ENCODE results near the gene AUTS2. TPM values are rescaled to one million over a fixed set of nuclear protein-coding genes. Genes with fewer than 3 reads are reported as not detected.

AUTS2 gene
- total and polyA plus RNA-seq, 5 donors, result 7.0 to 15.4 (median 10.6) TPM

GRCh38 chr7:69957661-69958060 is 359.4 kb downstream of the AUTS2 start:
- no peak overlapping the region for H3K27ac ChIP-seq (ENCODE audit: low read length)
- ATAC-seq (no peak), DNase-seq (no peak)
- intact Hi-C loops (cut with DNase I), result loop anchor here in 1 of 4 donors (10.0 kb wide), 1 partner anchor 57 kb away; no protein-coding TSS in a partner anchor
- no peaks in the 10 kb centered on the region for H3K9me3 ChIP-seq (ENCODE audit: control insufficient read depth, low read length)
- no peaks in the 10 kb centered on the region for H3K27me3 ChIP-seq (ENCODE audit: control insufficient read depth, insufficient read depth)
- no peak overlapping the region for H3K4me3 ChIP-seq (ENCODE audit: low read length)
- peaks cover 16% of the 10 kb centered on the region for H3K4me1 ChIP-seq (ENCODE audit: control insufficient read depth, insufficient read depth, low read length)
- WGBS, result 84% methylated on average over 2 of the region's 2 CpGs

- H3K27ac ChIP-seq (ENCODE audit: low read length), result no peak overlapping the region
- H3K27me3 ChIP-seq (ENCODE audit: control insufficient read depth, insufficient read depth), result no peaks in the 10 kb centered on the region
- 94% methylated on average over 3 of the region's 3 CpGs for WGBS
- H3K9me3 ChIP-seq (ENCODE audit: control insufficient read depth, low read length), result no peaks in the 10 kb centered on the region
- H3K4me1 ChIP-seq (ENCODE audit: control insufficient read depth, insufficient read depth, low read length), result peaks cover 16% of the 10 kb centered on the region
- intact Hi-C loops (cut with DNase I), result loop anchor here in 1 of 4 donors (10.0 kb wide), 1 partner anchor 55 kb away; no protein-coding TSS in a partner anchor
- ATAC-seq, result no peak
- H3K4me3 ChIP-seq (ENCODE audit: low read length), result no peak overlapping the region
- DNase-seq, result no peak
Observed at GRCh38 chr7:69959789-69960499, 361.7 kb downstream of the AUTS2 start.

GRCh38 chr7:69961436-69961835 is 363.2 kb downstream of the AUTS2 start:
- DNase-seq, result no peak
- intact Hi-C loops (cut with DNase I), result no loop called here
- Histone ChIP-seq H3K27ac (ENCODE audit: low read length) (no peak overlapping the region), H3K27me3 (ENCODE audit: control insufficient read depth, insufficient read depth) (no peaks in the 10 kb centered on the region), H3K9me3 (ENCODE audit: control insufficient read depth, low read length) (no peaks in the 10 kb centered on the region), H3K4me1 (ENCODE audit: control insufficient read depth, insufficient read depth, low read length) (peaks cover 16% of the 10 kb centered on the region), H3K4me3 (ENCODE audit: low read length) (no peak overlapping the region)
- ATAC-seq, result no peak

- no peak overlapping the region for H3K4me3 ChIP-seq (ENCODE audit: low read length)
- H3K4me1 ChIP-seq (ENCODE audit: control insufficient read depth, insufficient read depth, low read length), result peaks cover 20% of the 10 kb centered on the region
- 11% methylated on average over 6 of the region's 6 CpGs for WGBS
- peak; percentile 32 to 72 (median 61) for DNase-seq
- no peaks in the 10 kb centered on the region for H3K9me3 ChIP-seq (ENCODE audit: control insufficient read depth, low read length)
- no peaks in the 10 kb centered on the region for H3K27me3 ChIP-seq (ENCODE audit: control insufficient read depth, insufficient read depth)
- peak; percentile 56 to 85 for ATAC-seq
- intact Hi-C loops (cut with DNase I), result no loop called here
- H3K27ac ChIP-seq (ENCODE audit: low read length), result peak overlapping the region; percentile 45
Observed at GRCh38 chr7:69962186-69963065, 364.2 kb downstream of the AUTS2 start.

- no peak for ATAC-seq
- no peak overlapping the region for H3K27ac ChIP-seq (ENCODE audit: low read length)
- H3K27me3 ChIP-seq (ENCODE audit: control insufficient read depth, insufficient read depth), result no peaks in the 10 kb centered on the region
- DNase-seq, result no peak
- no peaks in the 10 kb centered on the region for H3K9me3 ChIP-seq (ENCODE audit: control insufficient read depth, low read length)
- H3K4me3 ChIP-seq (ENCODE audit: low read length), result no peak overlapping the region
- H3K4me1 ChIP-seq (ENCODE audit: control insufficient read depth, insufficient read depth, low read length), result peaks cover 16% of the 10 kb centered on the region
- 68% methylated on average over 2 of the region's 2 CpGs for WGBS
- intact Hi-C loops (cut with DNase I), result no loop called here
Observed at GRCh38 chr7:69963393-69963792, 365.1 kb downstream of the AUTS2 start.

- H3K4me1 ChIP-seq (ENCODE audit: control insufficient read depth, insufficient read depth, low read length), result peaks cover 9% of the 10 kb centered on the region
- DNase-seq, result peak; percentile 49 to 65 (median 65)
- intact Hi-C loops (cut with DNase I), result no loop called here
- no peaks in the 10 kb centered on the region for H3K9me3 ChIP-seq (ENCODE audit: control insufficient read depth, low read length)
- no peak overlapping the region for H3K27ac ChIP-seq (ENCODE audit: low read length)
- peak; percentile 89 for ATAC-seq
- WGBS, result 41% methylated on average over 8 of the region's 8 CpGs
- peak overlapping the region; percentile 55 for H3K4me3 ChIP-seq (ENCODE audit: low read length)
- no peaks in the 10 kb centered on the region for H3K27me3 ChIP-seq (ENCODE audit: control insufficient read depth, insufficient read depth)
Observed at GRCh38 chr7:69966766-69967591, 368.7 kb downstream of the AUTS2 start.

GRCh38 chr7:69967689-69968450 is 369.6 kb downstream of the AUTS2 start:
- 7% methylated on average over 3 of the region's 3 CpGs for WGBS
- DNase-seq, result no peak
- peak; percentile 35 to 68 for ATAC-seq
- peak overlapping the region; percentile 55 for H3K4me3 ChIP-seq (ENCODE audit: low read length)
- no peaks in the 10 kb centered on the region for H3K9me3 ChIP-seq (ENCODE audit: control insufficient read depth, low read length)
- H3K27ac ChIP-seq (ENCODE audit: low read length), result no peak overlapping the region
- peaks cover 4% of the 10 kb centered on the region for H3K4me1 ChIP-seq (ENCODE audit: control insufficient read depth, insufficient read depth, low read length)
- no peaks in the 10 kb centered on the region for H3K27me3 ChIP-seq (ENCODE audit: control insufficient read depth, insufficient read depth)
- intact Hi-C loops (cut with DNase I), result no loop called here

GRCh38 chr7:69968969-69969556 is 370.8 kb downstream of the AUTS2 start:
- H3K4me1 ChIP-seq (ENCODE audit: control insufficient read depth, insufficient read depth, low read length), result peaks cover 4% of the 10 kb centered on the region
- DNase-seq (no peak), ATAC-seq (no peak)
- H3K27ac ChIP-seq (ENCODE audit: low read length), result no peak overlapping the region
- no peaks in the 10 kb centered on the region for H3K9me3 ChIP-seq (ENCODE audit: control insufficient read depth, low read length)
- intact Hi-C loops (cut with DNase I), result no loop called here
- H3K4me3 ChIP-seq (ENCODE audit: low read length), result no peak overlapping the region
- 67% methylated on average over 4 of the region's 4 CpGs for WGBS
- no peaks in the 10 kb centered on the region for H3K27me3 ChIP-seq (ENCODE audit: control insufficient read depth, insufficient read depth)

- Histone ChIP-seq H3K4me3 (ENCODE audit: low read length) (no peak overlapping the region), H3K27me3 (ENCODE audit: control insufficient read depth, insufficient read depth) (no peaks in the 10 kb centered on the region), H3K4me1 (ENCODE audit: control insufficient read depth, insufficient read depth, low read length) (peaks cover 7% of the 10 kb centered on the region), H3K9me3 (ENCODE audit: control insufficient read depth, low read length) (no peaks in the 10 kb centered on the region), H3K27ac (ENCODE audit: low read length) (no peak overlapping the region)
- DNase-seq (no peak), ATAC-seq (no peak)
- 67% methylated on average over 4 of the region's 4 CpGs for WGBS
- intact Hi-C loops (cut with DNase I), result no loop called here
Observed at GRCh38 chr7:69981646-69982045, 383.4 kb downstream of the AUTS2 start.

GRCh38 chr7:69982197-69982596 is 383.9 kb downstream of the AUTS2 start:
- intact Hi-C loops (cut with DNase I), result no loop called here
- H3K9me3 ChIP-seq (ENCODE audit: control insufficient read depth, low read length), result no peaks in the 10 kb centered on the region
- WGBS, result 40% methylated on average over 1 of the region's 1 CpG

More at GRCh38 chr7:69982197-69982596, 383.9 kb downstream of the AUTS2 start:
- H3K4me1 ChIP-seq (ENCODE audit: control insufficient read depth, insufficient read depth, low read length), result peaks cover 7% of the 10 kb centered on the region
- DNase-seq (no peak), ATAC-seq (peak; percentile 28 to 85)
- H3K4me3 ChIP-seq (ENCODE audit: low read length), result no peak overlapping the region
- no peak overlapping the region for H3K27ac ChIP-seq (ENCODE audit: low read length)
- no peaks in the 10 kb centered on the region for H3K27me3 ChIP-seq (ENCODE audit: control insufficient read depth, insufficient read depth)

All from right cardiac atrium (tissue), 5 donors.